Measurements from ENCODE around the gene FXYD3.

DNA sequence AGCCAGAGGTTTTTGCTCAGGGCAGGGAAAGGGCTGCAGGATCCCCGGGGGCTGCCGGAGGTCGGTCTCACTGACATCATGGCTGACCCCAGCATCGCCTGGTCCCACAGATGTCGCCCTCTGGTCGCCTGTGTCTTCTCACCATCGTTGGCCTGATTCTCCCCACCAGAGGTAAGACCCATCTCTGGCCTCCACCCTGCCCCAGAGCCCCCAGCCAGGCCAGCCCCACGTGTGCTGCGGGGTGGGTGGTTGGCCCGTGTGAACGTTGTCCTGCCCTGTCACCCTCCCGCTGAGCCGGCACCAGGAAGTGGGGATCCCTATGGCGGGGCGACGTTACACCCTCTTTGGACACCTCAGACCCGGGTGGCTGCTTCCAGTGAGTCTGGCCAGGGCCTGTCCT lies 39.8 kb downstream of the FXYD3 start:
- TF ChIP-seq, protein P1, sequence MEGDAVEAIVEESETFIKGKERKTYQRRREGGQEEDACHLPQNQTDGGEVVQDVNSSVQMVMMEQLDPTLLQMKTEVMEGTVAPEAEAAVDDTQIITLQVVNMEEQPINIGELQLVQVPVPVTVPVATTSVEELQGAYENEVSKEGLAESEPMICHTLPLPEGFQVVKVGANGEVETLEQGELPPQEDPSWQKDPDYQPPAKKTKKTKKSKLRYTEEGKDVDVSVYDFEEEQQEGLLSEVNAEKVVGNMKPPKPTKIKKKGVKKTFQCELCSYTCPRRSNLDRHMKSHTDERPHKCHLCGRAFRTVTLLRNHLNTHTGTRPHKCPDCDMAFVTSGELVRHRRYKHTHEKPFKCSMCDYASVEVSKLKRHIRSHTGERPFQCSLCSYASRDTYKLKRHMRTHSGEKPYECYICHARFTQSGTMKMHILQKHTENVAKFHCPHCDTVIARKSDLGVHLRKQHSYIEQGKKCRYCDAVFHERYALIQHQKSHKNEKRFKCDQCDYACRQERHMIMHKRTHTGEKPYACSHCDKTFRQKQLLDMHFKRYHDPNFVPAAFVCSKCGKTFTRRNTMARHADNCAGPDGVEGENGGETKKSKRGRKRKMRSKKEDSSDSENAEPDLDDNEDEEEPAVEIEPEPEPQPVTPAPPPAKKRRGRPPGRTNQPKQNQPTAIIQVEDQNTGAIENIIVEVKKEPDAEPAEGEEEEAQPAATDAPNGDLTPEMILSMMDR (IDR thresholded peaks at IDR 0.05; ENCODE audit: insufficient read depth, low read depth, low read length), result no peak
- TF ChIP-seq EZH2 (IDR thresholded peaks at IDR 0.05; ENCODE audit: insufficient read depth, low read length), result no peak

Measured in astrocyte (in vitro differentiated cells and primary cell).